Stomach (tissue), 9 donors: ENCODE results near the gene PRKG1. TPM values are rescaled to one million over a fixed set of nuclear protein-coding genes. Genes with fewer than 3 reads are reported as not detected.

ENCODE experiments used
- DNase-seq, 2 donors: peaks; one replicate each; pipeline versions ENCODE4 v3.0.0 to v3.0.0-alpha.2; 2013 to 2019
- H3K27ac ChIP-seq, 5 donors: fragments of 200-600 bp in 4 of 5; sonication (generic) in 4 of 5; one replicate each; pipeline ENCODE4 v1.5.1; 2013 to 2019; ENCODE audit warnings: mild to moderate bottlenecking in 1 of 5, moderate library complexity in 1 of 5
- H3K27me3 ChIP-seq, 3 donors: fragments of 200-600 bp; sonication (generic); one replicate each; pipeline ENCODE4 v1.5.1; 2017 to 2019; ENCODE audit warnings: mixed run types in 1 of 3
- H3K36me3 ChIP-seq, 4 donors: fragments of 200-600 bp; sonication (generic); 1 replicate in 3 of 4; 2 replicates in 1 of 4; pipeline ENCODE4 v1.5.1; 2016 to 2019
- H3K4me1 ChIP-seq, 4 donors: fragments of 200-600 bp; sonication (generic); one replicate each; pipeline ENCODE4 v1.5.1; 2016 to 2019
- H3K4me3 ChIP-seq, 4 donors: fragments of 200-600 bp; sonication (generic) in 3 of 4; one replicate each; pipeline ENCODE4 v1.5.1; 2016 to 2019; ENCODE audit warnings: mild to moderate bottlenecking in 1 of 4
- H3K9me3 ChIP-seq, 4 donors: fragments of 200-600 bp; sonication (generic); one replicate each; pipeline ENCODE4 v1.5.1; 2016 to 2019
- CTCF ChIP-seq, 7 experiments: fragments of 450-650 bp in 4 of 7; fragments of 200-600 bp in 3 of 7; sonication (generic) in 3 of 7; IDR thresholded peaks; one replicate each; pipeline ENCODE4 v1.5.1; 2016 to 2019; ENCODE audit warnings: antibody characterized with exemption in 7 of 7, control low read depth in 2 of 7, mild to moderate bottlenecking in 1 of 7
- EP300 ChIP-seq: sonication (generic); formaldehyde crosslinking; IDR thresholded peaks from one replicate; pipeline ENCODE4 v1.6.1; 2017; ENCODE audit warnings: antibody characterized with exemption
- POLR2A ChIP-seq, 4 donors: fragments of 450-650 bp; IDR thresholded peaks; one replicate each; pipeline ENCODE4 v1.6.1; 2016; ENCODE audit warnings: antibody characterized with exemption in 4 of 4, control low read depth in 2 of 4, mild to moderate bottlenecking in 1 of 4, moderate library complexity in 1 of 4
- POLR2AphosphoS5 ChIP-seq, 3 donors: sonication (generic); formaldehyde crosslinking; IDR thresholded peaks; one replicate each; pipeline ENCODE4 v1.6.1; 2016; ENCODE audit warnings: antibody characterized with exemption in 3 of 3
- WGBS, 5 donors: extraction: QIAGEN DNeasy Blood & Tissue Kit in 3 of 5; methylation state at CpG; one replicate each; pipeline versions ENCODE4 v1.1.5 to v1.1.7; 2013 to 2018; 5-methylcytosine and 5-hydroxymethylcytosine counted together
- intact Hi-C: fragments of 100-400 bp; cut with DNase I; formaldehyde crosslinking; loops from one replicate; pipeline ENCODE4 v1.15.1; 2023; ENCODE audit warnings: low total_unique reads
- polyA plus RNA-seq, 3 donors: library from polyadenylated mRNA; stranded (reverse); fragments of 200-250 nt; gene quantifications; one replicate each; pipeline ENCODE4 v1.2.3, GENCODE V29; 2013
- total RNA-seq, 5 donors: library from RNA; depleted of rRNA; stranded (reverse); fragments of >200 nt; gene quantifications; one replicate each; pipeline versions ENCODE4 v1.1.0 to v1.2.3, GENCODE V29; 2014 to 2016
- donor health status: healthy with polysubstance abuse.
- donor health status: Bipolar disorder and iron deficiency.
- donor health status: healthy.

The PRKG1 gene
- total and polyA plus RNA-seq, 8 donors = 1.5 to 89.2 (median 14.3) TPM

- intact Hi-C loops = no loop called here
- Histone ChIP-seq H3K4me1 (peaks cover 0 to 9% (median 0%) of the 10 kb centered on the region in 4 donors), H3K27ac (peak overlapping the region in 1 of 5 donors; percentile 11), H3K9me3 (no peaks in the 10 kb centered on the region), H3K36me3 (no peaks in the 10 kb centered on the region), H3K4me3 (no peak overlapping the region), H3K27me3 (no peaks in the 10 kb centered on the region)
- 62 to 76% (median 70%) methylated on average over 3 of the region's 3 CpGs for WGBS, 5 donors
- no peak for DNase-seq
- TF ChIP-seq CTCF (IDR thresholded peaks at IDR 0.05) (no peak), EP300 (no peak)
Observed at GRCh38 chr10:51215951-51216834, 141.9 kb downstream of the PRKG1 start.

GRCh38 chr10:51217505-51217904 is 143.2 kb downstream of the PRKG1 start:
- peak overlapping the region in 2 of 5 donors; percentile 11 to 23 for H3K27ac ChIP-seq
- no peak overlapping the region for H3K4me3 ChIP-seq
- H3K9me3 ChIP-seq = no peaks in the 10 kb centered on the region
- DNase-seq = no peak
- H3K36me3 ChIP-seq = no peaks in the 10 kb centered on the region
- intact Hi-C loops = no loop called here
- peaks cover 0 to 9% (median 0%) of the 10 kb centered on the region in 4 donors for H3K4me1 ChIP-seq
- WGBS, 5 donors = 34 to 57% (median 41%) methylated on average over 1 of the region's 1 CpG
- no peaks in the 10 kb centered on the region for H3K27me3 ChIP-seq
- TF ChIP-seq CTCF (IDR thresholded peaks at IDR 0.05) = no peak
- TF ChIP-seq EP300 = no peak
- no peak for TF ChIP-seq POLR2A (IDR thresholded peaks at IDR 0.05)
- TF ChIP-seq POLR2AphosphoS5 (IDR thresholded peaks at IDR 0.05) = no peak

GRCh38 chr10:51224671-51225161 is 150.4 kb downstream of the PRKG1 start:
- Histone ChIP-seq H3K27me3 (no peaks in the 10 kb centered on the region), H3K27ac (peak overlapping the region in 4 of 5 donors; percentile 35 to 39 (median 37)), H3K4me1 (peaks cover 0 to 24% (median 4%) of the 10 kb centered on the region in 4 donors), H3K4me3 (no peak overlapping the region), H3K36me3 (no peaks in the 10 kb centered on the region), H3K9me3 (no peaks in the 10 kb centered on the region)
- no peak for DNase-seq
- intact Hi-C loops = no loop called here
- TF ChIP-seq EP300 = no peak
- TF ChIP-seq POLR2A (IDR thresholded peaks at IDR 0.05) = no peak
- TF ChIP-seq CTCF (IDR thresholded peaks at IDR 0.05) = no peak
- no peak for TF ChIP-seq POLR2AphosphoS5 (IDR thresholded peaks at IDR 0.05)
- WGBS, 5 donors = 59 to 72% (median 66%) methylated on average over 5 of the region's 5 CpGs

- 55 to 70% (median 60%) methylated on average over 4 of the region's 4 CpGs for WGBS, 5 donors
- Histone ChIP-seq H3K27me3 (no peaks in the 10 kb centered on the region), H3K36me3 (no peaks in the 10 kb centered on the region), H3K9me3 (no peaks in the 10 kb centered on the region), H3K4me3 (no peak overlapping the region), H3K4me1 (peaks cover 0 to 40% (median 11%) of the 10 kb centered on the region in 4 donors), H3K27ac (no peak overlapping the region)
- TF ChIP-seq CTCF (IDR thresholded peaks at IDR 0.05) (no peak), POLR2AphosphoS5 (IDR thresholded peaks at IDR 0.05) (no peak), EP300 (no peak), POLR2A (IDR thresholded peaks at IDR 0.05) (no peak)
- no peak for DNase-seq
- intact Hi-C loops = no loop called here
Observed at GRCh38 chr10:51227897-51228713, 153.8 kb downstream of the PRKG1 start.
